HG03521 (cell line): ENCODE results near the gene PTAFR.

Source experiments
- ATAC-seq: cut with Tn5 transposase; IDR thresholded peaks from one replicate; pipeline ENCODE4 v1.9.1; 2021; ENCODE audit warnings: mild to moderate bottlenecking, moderate library complexity; ENCODE audit not compliant: unreplicated experiment

Gene PTAFR

DNA sequence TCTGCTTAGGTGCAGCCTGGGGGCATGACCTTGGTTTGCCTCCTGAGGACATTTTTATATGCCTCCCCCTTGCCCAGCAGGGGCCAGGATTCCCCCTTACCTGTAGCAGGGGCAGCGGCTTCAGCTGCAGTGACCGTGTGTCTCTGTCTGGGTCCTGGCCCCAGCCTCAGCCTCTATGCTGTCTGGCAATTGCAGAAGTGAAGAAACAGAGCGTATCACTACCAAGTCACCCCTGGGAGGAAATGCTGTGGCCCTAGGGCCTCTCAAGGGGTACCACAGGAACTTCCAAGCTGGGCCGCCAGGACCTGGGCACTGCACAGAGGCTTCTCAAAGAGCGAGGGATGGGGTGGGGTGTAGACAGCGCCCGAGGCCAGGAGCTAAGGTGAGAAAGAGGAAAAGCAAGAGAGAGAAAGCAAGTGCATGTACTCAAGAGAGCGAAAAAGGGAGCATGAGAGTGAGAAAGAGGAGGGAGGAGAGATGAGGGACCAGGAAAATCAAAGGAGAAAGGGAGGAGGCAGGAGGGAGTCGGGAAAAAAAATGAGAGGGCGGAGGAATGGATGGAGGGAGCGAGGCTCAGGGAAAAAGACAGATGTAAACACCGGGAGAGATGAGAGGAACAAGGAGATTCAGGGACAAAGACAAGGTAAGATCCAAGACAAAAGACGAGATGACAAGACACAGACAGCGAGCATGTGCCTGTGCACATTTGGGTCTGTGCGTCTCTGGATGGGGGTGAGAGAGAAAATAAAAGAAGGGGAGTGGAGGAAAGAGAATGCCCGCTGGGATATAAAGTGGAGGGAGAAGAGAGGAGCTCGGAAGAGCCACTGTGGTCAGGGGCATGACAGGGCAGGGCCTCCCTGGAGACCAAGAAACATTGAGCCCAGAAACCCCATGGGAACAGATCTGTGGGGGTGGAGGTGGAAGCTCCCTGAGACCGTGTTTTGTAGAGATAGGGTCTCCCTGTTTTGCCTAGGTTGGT is at the start of gene PTAFR:
Gene PTAFR, minus strand, starts transcription at position 199 of the 979 bp plus-strand sequence. CDS start 25,669 bp downstream, outside the sequence.
- ATAC-seq: no peak

DNA sequence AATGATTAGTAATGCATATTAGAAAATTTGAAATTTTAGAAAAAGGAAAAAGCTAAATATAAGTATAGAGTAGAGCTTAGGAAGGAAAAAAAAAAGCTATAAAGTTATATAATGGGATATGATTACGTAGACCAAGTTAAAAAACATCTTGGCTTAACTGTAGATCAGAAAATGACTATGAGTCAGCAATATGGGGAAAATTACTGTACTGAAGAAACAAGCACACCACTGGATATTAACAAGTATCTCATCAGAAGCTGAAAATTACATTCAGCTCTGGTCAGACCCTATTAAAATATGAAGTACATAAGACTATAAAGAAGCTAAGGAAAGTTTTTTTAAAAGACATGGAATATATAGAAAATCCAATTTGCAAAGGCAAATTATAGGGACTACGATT is 36.8 kb upstream of the PTAFR start:
- ATAC-seq: no peak

DNA sequence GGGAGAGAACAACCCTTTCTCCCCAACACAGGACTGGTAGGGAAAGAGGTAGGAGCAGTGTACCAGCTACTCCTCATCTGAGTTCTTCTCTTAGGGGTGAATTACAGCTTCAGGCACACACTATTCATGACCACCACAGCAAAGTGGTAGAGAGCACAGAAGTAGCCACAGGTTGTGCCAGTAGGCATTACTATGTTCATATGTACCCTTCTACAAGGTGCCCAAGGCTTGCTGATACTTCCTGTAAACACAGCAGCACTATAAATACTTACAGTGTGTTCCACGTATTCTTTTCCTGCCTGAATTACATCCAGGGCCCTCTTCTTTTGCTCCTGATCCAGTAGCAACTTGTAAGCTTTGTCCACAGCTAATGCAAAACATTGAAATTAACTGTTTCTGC is 33.2 kb upstream of the PTAFR start:
- no peak for ATAC-seq

DNA sequence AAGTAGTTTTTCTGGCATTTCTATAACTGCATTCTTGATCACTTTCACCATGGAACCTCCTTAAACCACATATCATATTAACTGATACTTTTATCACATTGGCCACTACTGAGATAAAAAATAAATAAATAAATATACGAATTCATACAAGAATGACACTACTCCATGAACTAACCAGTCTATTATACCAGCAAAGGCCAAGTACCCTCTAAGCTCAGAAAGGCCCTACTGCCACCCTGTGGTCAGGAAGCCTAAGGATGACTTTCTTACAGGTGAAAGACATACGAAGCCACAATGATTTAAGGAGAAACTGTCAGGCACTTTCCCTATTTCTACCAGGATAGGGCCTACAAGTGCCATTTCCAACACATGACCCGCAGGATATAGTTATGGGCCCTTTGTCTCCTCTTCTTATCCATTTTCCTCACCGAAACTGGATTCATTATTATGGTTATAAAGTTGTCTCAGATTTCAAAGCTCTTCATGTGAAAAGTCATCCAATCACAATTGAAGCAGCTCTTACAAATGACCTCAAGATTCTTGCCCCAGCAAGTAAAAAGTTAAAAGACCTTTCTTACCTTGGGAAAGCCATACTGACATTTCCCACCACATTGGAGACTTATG is 32.4 kb upstream of the PTAFR start:
- no peak for ATAC-seq

GRCh38 chr1:28205243-28205642 is 28.8 kb upstream of the PTAFR start:
- no peak for ATAC-seq

- no peak for ATAC-seq
Measured at GRCh38 chr1:28200234-28200873, 23.9 kb upstream of the PTAFR start.

DNA sequence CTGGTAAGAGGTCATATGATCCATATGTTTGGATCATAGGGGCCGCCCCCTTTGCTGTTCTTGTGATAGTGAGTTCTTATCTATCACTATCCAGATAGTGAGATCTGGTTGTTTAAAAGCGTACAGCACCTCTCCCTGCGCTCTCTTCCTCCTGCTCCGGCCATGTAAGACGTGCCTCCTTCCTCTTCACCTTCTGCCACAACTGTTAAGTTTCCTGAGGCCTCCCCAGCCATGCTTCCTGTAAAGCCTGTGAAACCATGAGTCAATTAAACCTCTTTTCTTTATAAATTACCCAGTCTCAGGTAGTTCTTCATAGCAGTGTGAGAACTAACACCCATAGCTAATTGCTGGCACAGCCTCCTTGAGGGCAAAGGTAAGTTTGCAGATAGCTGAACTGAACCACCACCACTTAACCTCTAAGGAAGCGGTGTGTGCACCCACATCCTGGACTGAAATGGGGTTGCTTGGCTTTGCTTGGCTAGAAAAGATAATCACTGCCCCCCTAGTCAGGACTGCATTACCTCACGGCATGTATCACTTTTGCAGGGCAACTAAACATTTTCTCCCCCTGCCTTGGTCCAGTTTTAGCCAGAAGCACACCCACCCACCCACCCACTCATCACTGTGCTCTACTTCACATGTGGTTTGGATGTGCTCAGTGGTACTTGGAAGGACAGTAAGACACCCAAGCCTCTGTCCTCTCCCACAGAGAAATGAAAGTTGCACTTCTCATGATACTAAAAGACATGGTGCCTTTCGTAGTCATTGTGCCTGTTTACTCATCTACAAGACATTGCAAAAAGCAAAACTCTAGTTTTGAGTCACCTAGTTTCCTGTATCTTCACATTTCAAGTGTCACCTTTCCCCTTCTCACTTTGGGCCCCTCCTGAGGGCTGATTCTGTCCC is 23.1 kb upstream of the PTAFR start:
- ATAC-seq: peak; percentile 68

DNA sequence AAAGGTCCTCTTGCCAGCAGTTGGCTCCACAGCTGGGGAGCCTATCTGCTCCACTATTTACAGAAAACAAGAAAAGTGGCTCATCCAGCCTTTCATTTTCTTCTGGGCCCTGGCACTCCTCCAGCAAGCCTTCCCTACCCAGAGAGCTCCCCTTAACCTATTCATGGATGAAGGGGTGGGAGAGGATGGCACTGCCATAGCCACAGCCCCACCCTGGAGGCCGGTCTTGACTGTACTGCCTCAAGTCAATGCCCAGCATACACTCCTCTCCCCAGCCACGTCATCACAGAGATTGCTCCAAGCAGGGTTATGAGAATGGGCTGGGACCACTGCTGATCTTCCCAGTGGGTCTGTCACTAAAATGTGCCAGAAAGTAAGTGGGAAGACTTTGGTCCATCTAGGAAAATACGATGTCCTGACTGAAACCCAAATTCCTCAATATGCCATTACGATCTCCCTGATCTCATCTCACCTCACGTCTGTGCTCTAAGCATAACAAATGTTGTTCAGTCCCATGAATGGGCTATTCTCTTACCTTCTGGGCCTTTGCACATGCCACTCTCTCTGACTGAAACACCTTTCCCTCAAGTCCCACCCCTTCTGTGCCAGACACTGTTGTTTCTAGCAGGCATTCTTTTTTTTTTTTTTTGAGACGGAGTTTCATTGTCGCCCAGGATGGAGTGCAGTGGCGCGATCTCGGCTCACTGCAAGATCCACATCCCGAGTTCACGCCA is 21.4 kb upstream of the PTAFR start:
- ATAC-seq: no peak

DNA sequence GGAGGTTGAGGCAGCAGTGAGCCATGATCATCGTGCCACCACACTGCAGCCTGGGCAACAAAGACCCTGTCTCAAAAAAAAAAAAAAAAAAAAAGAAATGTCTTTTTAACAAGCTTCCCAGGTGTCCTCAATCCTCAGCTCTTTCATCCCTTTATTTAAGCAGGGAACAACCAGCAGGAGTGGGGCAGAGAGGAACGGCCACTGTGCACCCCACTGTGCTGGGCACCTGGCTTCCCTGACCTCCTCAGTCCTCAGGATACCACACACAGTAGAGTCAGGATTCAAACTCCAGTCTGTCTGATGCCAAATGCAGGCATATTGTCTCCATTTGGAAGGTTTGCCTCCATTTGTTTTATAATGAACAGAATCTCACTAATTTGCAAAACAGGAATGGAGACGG is 19.8 kb upstream of the PTAFR start:
- no peak for ATAC-seq

DNA sequence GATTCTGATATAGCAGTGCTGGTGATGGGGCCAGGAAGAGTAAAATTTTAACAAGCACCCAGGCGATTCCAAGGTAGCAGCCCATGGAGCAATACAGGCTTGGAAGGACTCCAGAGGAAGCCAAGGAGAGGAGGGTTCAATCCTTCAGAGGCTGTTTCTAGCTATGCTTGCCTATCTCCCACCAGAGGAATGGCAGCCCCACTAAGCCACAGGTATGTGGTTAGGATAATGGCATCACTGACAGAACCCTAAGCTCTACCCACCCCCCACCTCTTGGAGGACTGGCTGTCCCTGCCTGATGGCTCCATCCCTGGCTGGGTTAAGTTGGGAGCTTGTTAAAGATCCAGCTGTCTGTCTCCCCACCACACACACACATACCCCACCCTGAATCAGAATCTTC is 19.3 kb upstream of the PTAFR start:
- no peak for ATAC-seq

DNA sequence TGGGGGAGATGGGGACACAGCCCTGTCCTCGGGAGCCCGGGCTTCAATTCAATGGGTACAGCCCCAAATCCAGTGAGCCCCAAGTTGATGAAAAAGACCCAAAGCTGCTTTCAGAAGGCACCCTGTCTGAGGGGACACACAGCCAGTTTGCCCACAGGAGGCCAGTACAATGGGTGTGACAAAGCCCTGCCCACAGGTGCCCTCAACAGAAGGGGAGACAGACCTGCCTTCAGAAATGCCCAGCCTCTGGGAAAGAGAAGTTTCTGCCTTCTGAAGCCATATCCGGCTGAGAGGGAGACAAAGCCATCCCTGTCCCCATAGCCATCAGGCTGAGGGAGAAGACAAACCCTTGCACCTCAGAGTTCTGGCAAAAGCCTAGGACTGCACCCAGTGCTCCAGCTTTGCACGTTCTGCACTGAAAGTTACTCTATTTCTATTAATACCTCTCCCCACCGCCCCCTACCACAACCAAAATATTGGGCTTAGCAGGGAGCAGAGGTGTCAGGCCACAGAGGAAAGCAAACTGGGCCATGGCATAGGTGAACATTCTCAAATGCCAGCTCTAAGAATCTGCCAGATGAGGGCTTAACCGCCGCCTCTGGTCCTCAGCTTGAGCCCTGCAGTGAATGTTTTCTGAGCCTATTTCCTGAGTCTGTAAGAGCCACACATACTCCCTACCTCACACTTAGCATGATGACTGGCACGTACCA is 18.0 kb upstream of the PTAFR start:
- ATAC-seq: no peak

GRCh38 chr1:28193701-28194161 is 17.2 kb upstream of the PTAFR start:
- no peak for ATAC-seq

DNA sequence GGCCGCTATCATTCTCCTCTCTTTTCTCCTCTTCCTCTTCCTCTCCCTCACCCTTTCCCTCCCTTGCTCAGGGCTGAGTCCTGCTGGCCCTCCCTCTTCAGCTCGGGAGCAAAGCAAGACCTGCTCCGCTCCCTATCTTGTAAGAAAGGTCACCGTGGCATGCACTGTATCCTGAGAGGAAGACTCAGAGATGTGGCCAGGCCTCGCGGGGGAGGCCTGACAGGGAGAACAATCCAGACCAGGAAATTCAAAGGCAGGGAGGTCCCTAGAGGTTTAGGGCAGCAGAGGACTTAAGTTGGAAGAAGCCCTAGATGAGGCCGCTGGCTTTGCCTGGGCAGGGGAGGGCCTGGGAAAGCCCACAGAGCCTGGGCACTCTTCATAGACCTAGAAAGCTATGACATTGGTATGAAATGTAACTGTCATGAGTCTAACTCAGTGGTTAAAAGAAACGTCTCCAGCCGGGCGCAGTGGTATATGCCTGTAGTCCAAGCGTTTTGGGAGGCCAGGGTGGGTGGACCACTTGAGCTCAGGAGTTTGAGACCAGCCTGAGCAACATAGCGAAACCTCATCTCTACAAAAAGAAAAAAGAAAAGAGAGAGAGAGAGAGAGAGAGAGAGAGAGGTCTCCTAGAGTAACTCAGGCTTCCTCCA is 14.6 kb upstream of the PTAFR start:
- ATAC-seq: no peak

DNA sequence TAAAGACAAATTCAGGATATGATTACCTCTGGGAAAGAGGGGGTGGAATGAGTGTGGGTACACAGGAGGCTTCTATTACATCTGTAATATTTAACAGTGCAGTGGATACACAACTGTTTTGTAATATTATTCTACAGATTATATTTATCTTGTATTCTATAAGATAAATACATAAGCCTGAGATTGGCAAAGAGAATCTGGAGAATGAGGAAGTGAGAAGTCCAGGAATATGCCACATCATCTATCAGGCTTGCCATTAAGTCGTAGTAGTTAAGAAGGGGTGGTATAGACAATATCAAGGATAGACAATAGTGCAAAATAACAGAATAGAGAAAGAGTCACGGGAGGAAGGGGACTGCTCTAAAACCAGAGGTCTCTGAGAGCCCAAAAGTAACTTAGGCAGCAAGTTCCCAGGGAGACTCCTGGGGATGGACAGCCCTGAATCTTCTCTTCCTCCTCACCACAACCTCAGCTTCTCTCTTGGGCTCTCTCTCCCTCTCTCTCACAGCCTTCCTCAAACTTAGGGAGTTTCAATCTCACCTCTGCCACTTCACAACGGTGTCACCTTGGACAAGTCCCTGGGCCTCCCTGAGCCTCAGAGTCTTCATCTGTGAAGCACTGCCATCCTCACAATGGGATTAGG is 14.0 kb upstream of the PTAFR start:
- ATAC-seq: no peak

DNA sequence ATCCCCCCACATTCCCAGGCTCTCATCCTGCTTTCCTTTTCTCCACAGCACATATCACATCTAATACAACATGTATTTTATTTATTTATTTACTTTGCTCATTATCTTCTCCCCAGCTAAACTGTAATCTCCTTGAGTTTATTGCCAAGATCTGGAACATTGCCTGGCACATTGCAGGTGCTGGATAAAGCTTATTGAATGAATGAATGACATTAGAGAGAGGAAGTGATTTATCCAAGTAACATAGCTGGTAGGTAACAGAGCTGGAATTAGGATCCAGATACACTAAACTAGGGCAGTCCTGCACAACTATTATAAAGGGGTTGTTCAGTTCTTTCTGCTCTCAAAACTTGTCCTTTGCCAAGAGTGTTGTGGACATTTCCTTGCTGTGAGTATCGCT is 8.6 kb upstream of the PTAFR start:
- ATAC-seq: no peak

DNA sequence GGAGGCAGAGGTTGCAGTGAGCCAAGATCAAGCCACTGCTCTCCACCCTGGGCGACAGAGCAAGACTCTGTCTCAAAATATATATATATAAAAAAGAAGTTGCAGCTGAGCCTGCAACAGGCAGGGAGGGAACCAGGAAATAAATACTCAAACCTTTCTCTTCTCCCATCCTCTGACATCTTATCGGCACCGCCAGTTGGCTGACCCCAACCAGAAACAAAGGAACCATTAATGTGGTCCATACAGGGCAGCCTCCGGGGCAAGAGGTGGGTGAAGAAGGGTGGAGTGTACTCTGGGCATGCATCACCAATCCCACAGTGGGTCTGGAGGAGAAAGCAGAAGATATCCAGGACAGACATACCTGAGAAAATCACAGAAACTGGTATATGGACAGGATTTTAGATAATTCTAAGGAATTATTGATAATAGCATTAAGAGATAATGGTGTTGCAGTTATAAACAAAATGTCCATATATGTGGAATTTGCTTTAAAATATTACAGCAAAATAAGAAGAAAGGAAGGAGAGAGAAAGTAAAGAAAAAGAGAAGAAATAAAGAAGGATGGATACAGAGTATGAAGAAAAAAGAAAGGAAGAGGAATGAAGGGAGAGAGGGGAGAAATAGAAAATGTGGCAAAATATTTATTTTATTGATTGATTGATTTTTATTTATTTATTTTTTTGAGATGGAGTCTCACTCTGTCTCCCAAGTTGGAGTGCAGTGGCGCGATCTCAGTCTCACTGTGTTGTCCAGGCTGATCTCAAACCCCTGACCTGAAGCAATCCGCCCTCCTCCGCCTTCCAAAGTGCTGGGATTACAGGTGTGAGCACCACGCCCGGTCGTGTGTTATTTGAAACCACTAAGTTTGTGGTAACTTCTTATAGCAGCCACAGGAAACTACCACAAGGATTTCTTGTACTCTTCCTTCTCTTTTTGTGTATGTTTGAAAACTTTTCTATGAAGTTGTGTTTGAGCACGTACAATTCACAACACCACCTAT is 4.1 kb upstream of the PTAFR start:
- ATAC-seq: no peak
